GM18870 (cell line): ENCODE results near the gene ADORA2A.
"Not testable (repeated sequence)": the region's sequence is repeated elsewhere in the genome, so short reads cannot be mapped to it uniquely, and the experiment has no call there.

Experiments used
- ATAC-seq: cut with Tn5 transposase; IDR thresholded peaks from one replicate; pipeline ENCODE4 v1.9.1; 2021; ENCODE audit warnings: moderate library complexity; ENCODE audit not compliant: unreplicated experiment

Gene ADORA2A

DNA sequence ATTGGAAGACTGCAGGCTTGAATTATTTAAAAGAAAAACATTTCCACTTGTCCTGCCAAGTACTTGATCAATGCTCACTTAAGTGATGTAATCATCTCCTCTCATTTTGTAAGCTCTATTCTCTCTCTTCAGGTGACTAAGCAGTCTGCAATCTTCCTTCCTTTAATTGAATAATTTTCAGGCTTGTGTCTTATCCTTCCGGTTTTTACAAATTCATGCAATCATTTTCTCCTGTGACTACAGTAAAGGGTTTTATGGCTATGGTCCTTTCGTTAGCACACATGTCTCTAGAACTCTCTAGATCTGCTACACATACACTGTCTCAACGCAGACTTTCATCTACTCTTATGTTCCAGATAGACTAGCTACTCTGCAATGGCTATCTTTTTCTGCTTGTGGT, 55.2 kb downstream of the ADORA2A start:
- ATAC-seq, result no peak

DNA sequence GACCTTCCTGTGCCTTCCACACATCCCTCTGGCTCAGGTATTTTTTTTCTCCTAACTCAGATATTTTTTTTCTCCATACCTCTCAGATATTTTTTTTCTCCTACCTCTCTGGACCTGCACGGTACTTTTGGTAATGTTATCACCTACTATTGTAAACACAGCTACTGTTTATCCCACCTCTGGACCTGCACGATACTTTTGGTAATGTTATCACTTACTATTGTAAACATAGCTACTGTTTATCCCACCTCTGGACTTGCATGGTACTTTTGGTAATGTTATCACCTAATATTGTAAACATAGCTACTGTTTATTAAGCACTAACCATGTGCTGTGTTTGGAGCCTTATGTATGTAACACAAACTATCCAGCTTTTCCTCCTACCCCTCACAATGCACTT, 55.6 kb downstream of the ADORA2A start:
- ATAC-seq, result no peak

DNA sequence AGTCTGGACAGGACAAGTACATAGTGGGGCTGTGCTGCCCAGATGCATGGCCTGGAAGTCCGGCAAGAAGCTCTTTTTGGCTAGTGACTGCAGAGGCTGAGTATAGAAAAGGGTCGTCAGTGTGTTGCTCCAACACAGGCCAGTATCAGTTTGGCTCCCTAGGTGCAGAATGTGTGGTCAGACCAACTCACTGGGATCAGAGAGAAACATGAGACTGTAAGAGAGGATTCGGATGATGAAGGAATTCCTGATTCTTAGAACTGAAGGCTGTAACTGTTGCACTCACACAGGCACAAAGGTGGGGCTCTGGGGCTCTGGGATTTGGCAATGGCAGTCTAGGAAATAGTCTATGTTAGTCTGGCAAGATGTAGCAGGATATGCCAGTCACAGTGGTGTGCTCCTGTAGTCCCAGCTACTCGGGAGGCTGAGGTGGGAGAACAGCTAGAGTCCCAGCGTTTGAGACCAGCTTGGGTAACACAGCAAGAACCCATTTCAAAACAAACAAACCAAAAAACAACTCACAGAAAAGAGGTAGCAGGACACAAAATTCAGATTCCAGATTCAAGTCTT, 56.7 kb downstream of the ADORA2A start:
- no peak for ATAC-seq

DNA sequence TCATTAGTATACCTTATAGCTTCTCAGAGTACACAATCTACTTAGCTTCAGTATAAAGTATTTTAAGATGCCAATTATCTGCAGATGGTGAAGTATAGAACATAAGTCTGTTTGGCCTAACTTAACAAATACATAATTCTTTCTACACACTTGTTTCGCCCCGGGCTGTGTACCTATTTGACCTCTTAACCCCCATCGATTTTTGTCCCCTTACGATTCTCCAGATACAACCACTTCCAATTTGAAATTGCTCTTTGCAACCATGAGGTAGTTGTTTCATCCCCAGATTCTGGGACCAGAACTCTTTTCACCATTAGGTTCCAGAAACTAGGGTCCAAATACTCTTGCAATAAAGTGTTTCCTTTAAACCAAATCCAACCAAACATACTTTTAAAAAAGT, 57.8 kb downstream of the ADORA2A start:
- no peak for ATAC-seq

DNA sequence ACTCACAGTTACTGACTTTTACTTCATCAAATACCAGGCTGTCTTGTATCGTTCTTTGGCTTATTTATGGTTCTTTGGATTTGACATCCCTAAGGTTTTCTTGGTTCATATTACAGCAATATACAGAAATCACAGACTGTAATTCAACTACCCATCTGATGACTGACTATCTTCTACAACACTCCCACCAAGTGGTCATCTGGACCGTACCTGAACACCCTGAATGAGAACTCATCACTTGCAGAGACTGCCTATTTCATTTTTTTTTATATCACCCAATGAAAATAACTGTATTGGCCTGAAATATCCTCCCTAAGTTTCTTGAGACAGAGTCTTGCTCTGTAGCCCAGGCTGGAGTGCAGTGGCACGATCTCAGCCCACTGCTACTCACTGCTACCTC, 58.2 kb downstream of the ADORA2A start:
- no peak for ATAC-seq

DNA sequence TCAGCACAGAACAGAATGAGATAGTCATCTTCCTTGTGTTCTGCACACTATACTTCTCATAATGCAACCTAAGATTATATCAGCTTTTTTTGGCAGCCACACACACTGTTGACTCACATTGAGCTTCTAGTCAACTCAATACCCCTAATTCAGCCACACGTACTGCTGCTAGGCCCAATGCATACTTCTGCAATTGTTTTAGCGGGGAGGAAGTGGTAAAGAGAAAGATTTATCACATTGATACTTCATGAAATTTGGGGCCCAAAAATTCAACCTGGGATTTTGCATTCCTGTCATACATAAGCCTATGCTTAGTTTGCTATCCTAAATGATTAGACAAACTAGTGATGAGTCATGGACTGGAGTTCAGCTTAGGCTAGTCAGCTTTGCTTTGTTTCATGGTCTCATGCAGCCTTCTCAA, 59.1 kb downstream of the ADORA2A start:
- no peak for ATAC-seq

DNA sequence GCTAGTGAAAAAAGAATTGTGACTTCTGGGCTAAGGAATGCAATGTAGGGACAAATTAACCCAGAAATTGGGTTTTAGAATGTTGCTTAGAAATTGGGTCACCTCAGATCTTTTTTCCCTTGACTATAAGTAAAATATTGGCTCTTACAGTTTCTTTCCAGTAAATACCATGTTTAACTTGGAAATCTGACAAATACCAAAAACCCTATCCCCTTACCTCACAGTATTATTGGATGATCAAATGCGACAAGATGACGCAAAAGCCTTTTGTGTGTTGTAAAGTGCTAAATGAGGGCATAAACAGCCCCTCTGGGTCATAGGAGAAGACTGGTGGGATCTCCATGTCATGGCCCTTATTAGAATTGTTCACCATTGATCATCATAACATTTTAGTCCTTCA, 61.6 kb downstream of the ADORA2A start:
- ATAC-seq, result no peak

DNA sequence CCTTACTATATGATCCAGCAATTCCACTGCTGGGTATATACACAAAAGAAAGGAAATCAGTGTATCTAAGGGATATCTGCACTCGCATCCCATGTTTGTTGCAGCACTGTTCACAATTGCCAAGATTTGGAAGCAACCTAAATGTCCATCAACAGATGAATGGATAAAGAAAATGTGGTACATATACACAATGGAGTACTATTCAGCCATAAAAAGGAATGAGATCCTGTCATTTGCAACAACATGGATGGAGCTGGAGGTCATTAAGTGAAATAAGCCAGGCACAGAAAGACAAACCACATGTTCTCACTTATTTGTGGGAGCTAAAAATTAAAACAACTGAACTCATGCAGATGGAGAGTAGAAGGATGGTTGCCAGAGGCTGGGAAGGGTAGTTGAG, 62.0 kb downstream of the ADORA2A start:
- not testable (repeated sequence) for ATAC-seq
